ENCODE measurements around the gene DAG1.

DAG1 gene

DNA sequence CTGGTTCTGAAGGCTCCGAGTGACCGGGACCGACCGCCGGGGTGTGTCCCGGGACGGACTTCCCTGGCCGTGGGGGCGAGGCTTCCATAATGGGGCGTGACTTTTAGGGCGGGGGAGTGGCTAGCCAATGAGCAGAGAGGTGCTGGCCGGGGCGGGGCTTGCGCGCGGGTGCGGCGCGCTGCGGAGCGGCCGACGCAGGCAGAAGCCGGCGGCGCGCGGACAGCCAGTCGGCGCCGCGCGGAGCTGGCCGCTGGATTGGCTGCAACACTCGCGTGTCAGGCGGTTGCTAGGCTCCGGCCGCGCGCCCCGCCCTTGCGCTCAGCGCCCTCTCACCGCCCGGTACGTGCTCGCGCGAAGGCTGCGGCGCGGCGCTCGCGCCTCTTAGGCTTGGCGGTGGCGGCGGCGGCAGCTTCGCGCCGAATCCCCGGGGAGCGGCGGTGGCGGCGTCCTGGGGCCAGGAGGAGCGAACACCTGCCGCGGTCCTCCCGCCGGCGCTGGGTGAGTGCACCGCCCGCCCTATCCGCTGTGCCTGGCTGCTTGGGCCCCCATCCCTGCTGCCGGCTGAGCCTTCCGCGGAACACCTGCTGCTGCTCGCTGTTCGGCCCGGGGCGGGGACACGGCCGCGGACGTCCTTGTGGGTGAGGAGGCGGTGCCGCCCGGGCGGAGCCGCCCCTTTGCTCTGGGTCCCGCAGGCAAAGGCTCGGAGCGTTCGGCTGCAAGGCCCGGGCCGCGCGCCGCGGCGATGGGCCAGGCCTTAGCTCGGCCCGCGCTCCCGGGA is at the start of gene DAG1:
DAG1 (plus strand) TSS at position 332 of the 778 bp plus-strand sequence. CDS start 40,268 bp downstream, outside the sequence.
- Histone ChIP-seq H3K9ac (peak within 1 kb of the TSS; percentile 72 to 88 (median 80)), H3K36me3 (peaks cover 0 to 23% (median 0%) of the 10 kb centered on the region in 11 experiments; a peak in 4 of 22 replicates), H4K20me1 (peaks cover 7 to 46% (median 20%) of the 10 kb centered on the region in 11 experiments; a peak in 14 of 22 replicates), H3K27ac (peak within 1 kb of the TSS; percentile 61 to 80 (median 76)), H3K27me3 (peaks cover 0 to 38% (median 0%) of the 10 kb centered on the region in 11 experiments; a peak in 5 of 22 replicates), H3K4me2 (peak within 1 kb of the TSS; percentile 86 to 95 (median 92)), H3K4me3 (peak within 1 kb of the TSS; percentile 68 to 81 (median 76)), H3K4me1 (peaks cover 23 to 37% (median 33%) of the 10 kb centered on the region in 10 experiments), H3K9me3 (replicated peaks in 1 of 11) (peaks cover 0 to 6% (median 0%) of the 10 kb centered on the region in 11 experiments; a peak in 2 of 22 replicates)
- no peak for TF ChIP-seq Cebpa-rat (IDR thresholded peaks at IDR 0.05)

DNA sequence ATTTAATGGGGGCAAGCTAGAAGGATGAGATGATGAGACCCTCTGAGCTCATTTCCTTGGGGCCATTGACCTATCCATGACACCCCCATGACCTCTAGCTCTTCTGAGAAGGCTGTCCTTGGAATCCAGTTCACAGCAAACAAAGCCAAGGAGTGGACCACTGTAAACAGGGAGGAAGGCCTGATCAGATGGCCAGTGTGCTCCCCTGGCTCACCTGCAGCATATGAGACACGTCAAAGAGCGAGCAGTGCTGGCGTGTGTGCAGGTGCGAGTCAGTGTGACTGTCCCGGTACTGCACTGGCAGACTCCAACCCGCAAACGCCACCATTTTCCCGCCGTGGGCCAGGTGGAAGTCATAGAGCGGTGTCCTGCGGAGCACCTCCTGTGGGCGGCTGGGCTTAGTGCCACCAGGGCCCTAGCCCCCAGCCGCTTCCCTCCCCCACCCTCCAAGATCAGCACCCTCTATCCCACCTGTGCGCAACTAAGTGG is 48.1 kb upstream of the DAG1 start:
- Histone ChIP-seq H4K20me1 (peaks cover 0 to 4% (median 0%) of the 10 kb centered on the region in 11 experiments; a peak in 3 of 22 replicates), H3K4me1 (peaks cover 74 to 88% (median 81%) of the 10 kb centered on the region in 10 experiments), H3K9ac (peak overlapping the region in 2 of 11 experiments; percentile 28 to 30; a peak in 3 of 22 replicates), H3K36me3 (peaks cover 0 to 55% (median 14%) of the 10 kb centered on the region in 11 experiments; a peak in 13 of 22 replicates), H3K27me3 (no peaks in the 10 kb centered on the region), H3K4me2 (peak overlapping the region; percentile 43 to 98 (median 79)), H3K9me3 (replicated peaks in 1 of 11) (no peaks in the 10 kb centered on the region), H3K4me3 (peak overlapping the region in 4 of 10 experiments; percentile 2 to 38 (median 15); a peak in 4 of 20 replicates), H3K27ac (peak overlapping the region in 8 of 11 experiments; percentile 25 to 61 (median 34); a peak in 9 of 22 replicates)
- TF ChIP-seq Cebpa-rat (IDR thresholded peaks at IDR 0.05) = no peak

DNA sequence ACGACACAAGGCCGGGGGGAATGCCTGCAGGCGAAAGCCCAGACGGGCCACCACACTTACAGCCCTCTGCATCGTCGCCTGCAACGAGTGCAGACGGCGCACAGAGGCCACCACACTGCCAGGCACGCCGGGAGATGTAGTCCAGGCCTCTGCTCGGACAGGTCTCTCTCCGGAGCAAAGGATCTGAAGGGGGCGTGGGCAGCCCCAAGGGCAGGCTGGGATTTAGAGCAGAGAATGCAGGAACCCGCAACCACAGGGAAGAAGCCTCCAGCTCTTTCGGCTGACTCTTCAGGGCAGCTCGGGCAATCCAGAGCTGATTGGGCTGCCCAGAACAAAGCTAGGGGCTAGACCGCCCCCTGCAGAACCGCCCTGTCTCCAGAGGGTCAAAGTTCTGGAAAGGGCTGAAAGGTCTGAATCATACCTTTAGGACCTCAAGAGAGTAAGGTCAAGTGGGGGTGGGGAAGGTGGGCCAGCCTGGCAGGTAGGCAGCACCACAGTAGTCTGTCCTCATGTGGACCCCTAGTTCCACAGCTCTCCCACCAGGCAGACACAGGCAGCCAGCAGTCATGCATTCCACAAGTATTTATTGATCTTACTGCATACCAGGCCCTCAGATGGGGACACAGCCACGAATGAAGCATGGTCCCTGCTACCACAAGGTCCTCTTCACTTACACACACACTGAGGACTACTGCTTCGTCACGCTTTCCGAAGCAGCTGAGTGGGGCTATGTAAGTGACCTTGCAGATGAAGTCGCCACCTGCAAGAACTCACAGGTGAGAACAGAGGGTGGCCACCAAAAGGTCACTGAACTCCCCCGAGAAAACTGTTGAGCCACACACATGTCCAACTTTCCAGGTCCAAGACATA is 47.5 kb upstream of the DAG1 start, which contains the start of gene AMT:
AMT (minus strand) TSS at position 95 of the 870 bp plus-strand sequence; CDS start at position 72, 23 bp downstream.
- H4K20me1 ChIP-seq = peaks cover 0 to 4% (median 0%) of the 10 kb centered on the region in 11 experiments; a peak in 1 of 22 replicates
- TF ChIP-seq Cebpa-rat (IDR thresholded peaks at IDR 0.05) = no peak
- peak within 1 kb of the TSS in 6 of 11 experiments; percentile 1 to 40 (median 24); a peak in 8 of 22 replicates for H3K9ac ChIP-seq
- no peaks in the 10 kb centered on the region for H3K27me3 ChIP-seq
- H3K36me3 ChIP-seq = peaks cover 0 to 51% (median 14%) of the 10 kb centered on the region in 11 experiments; a peak in 13 of 22 replicates
- peak within 1 kb of the TSS in 4 of 10 experiments; percentile 2 to 38 (median 15); a peak in 4 of 20 replicates for H3K4me3 ChIP-seq
- H3K9me3 ChIP-seq (replicated peaks in 1 of 11) = no peaks in the 10 kb centered on the region
- peak within 1 kb of the TSS; percentile 43 to 98 (median 79) for H3K4me2 ChIP-seq
- H3K4me1 ChIP-seq = peaks cover 67 to 82% (median 74%) of the 10 kb centered on the region in 10 experiments
- peak within 1 kb of the TSS in 9 of 11 experiments; percentile 12 to 61 (median 30); a peak in 14 of 22 replicates for H3K27ac ChIP-seq

DNA sequence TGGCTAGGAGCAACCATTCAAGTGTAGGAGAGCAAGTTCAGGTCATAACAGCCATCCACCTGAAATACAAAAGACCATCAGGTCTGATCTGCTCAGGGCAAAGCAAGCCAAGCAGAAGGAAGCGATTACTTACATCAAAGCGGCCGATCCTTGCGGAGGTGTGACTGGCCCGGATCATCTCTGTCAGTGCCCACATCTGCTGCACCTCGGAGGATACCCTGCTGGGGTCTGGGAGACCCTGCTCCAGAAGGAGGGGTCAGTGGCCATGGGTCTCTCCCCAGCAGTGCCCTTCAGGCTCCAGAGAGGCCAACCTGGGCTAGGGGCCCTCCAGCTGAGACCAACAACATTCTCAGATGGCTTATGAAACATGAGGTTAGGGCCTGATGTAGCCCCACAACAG is 45.3 kb upstream of the DAG1 start:
- H3K27ac ChIP-seq = peak overlapping the region in 8 of 11 experiments; percentile 1 to 66 (median 49); a peak in 9 of 22 replicates
- H3K9me3 ChIP-seq (replicated peaks in 1 of 11) = no peaks in the 10 kb centered on the region
- peaks cover 63 to 76% (median 68%) of the 10 kb centered on the region in 10 experiments for H3K4me1 ChIP-seq
- no peak for TF ChIP-seq Cebpa-rat (IDR thresholded peaks at IDR 0.05)
- peaks cover 0 to 41% (median 11%) of the 10 kb centered on the region in 11 experiments; a peak in 13 of 22 replicates for H3K36me3 ChIP-seq
- H3K4me3 ChIP-seq = no peak overlapping the region
- H3K9ac ChIP-seq = peak overlapping the region in 4 of 11 experiments; percentile 9 to 41 (median 34); a peak in 6 of 22 replicates
- H3K27me3 ChIP-seq = no peaks in the 10 kb centered on the region
- no peaks in the 10 kb centered on the region; a peak in 1 of 22 replicates for H4K20me1 ChIP-seq
- peak overlapping the region; percentile 43 to 98 (median 79); a peak in 21 of 22 replicates for H3K4me2 ChIP-seq

DNA sequence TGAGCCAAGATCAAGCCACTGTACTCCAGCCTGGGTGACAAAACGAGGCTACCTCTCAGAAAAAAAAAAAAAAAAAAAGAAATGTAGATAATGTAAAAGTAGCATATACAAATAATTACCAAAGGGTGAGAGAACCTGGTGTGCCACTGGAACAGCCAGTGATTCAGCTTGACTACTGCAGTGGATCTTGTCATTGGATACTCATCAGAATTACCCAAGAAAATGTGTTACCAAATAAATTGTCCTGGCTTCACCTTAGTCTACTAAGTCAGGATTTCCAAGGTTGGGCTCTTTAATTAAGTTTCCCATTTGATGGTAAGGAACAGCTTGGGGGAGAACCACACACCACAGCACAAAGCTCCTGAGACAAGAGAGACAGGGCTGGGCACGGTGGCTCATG is 42.5 kb upstream of the DAG1 start:
- H4K20me1 ChIP-seq = no peaks in the 10 kb centered on the region
- no peak for TF ChIP-seq Cebpa-rat (IDR thresholded peaks at IDR 0.05)
- H3K4me1 ChIP-seq = peaks cover 45 to 59% (median 52%) of the 10 kb centered on the region in 10 experiments
- H3K9ac ChIP-seq = no peak overlapping the region
- peaks cover 0 to 32% (median 0%) of the 10 kb centered on the region in 11 experiments; a peak in 6 of 22 replicates for H3K36me3 ChIP-seq
- H3K4me3 ChIP-seq = no peak overlapping the region
- H3K27me3 ChIP-seq = no peaks in the 10 kb centered on the region
- peak overlapping the region in 9 of 11 experiments; percentile 73 to 93 (median 79); a peak in 11 of 22 replicates for H3K4me2 ChIP-seq
- H3K27ac ChIP-seq = peak overlapping the region in 1 of 11 experiments; percentile 23; a peak in 1 of 22 replicates
- no peaks in the 10 kb centered on the region for H3K9me3 ChIP-seq (replicated peaks in 1 of 11)

DNA sequence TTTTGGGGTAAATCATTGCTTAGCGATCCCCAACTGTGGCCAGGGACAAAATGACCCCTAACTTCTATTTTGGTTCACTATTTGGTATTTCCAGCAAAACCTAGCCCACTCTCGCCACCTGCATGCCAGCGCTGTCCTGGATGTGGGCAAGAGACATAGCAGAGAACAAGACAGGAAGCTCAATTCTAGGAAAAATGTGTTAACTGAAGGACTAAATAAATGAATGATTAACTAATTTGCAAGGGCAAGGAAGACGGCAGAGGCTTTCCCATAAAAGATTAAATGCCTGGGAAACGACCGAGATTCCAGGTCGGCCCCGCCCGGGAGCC is 41.4 kb upstream of the DAG1 start:
- Histone ChIP-seq H3K9ac (peak overlapping the region; percentile 80 to 89 (median 84)), H4K20me1 (no peaks in the 10 kb centered on the region), H3K4me3 (peak overlapping the region; percentile 55 to 75 (median 65)), H3K4me1 (peaks cover 36 to 47% (median 41%) of the 10 kb centered on the region in 10 experiments), H3K27ac (peak overlapping the region; percentile 86 to 93 (median 88)), H3K36me3 (peaks cover 0 to 24% (median 0%) of the 10 kb centered on the region in 11 experiments; a peak in 6 of 22 replicates), H3K4me2 (peak overlapping the region; percentile 73 to 93 (median 80)), H3K9me3 (replicated peaks in 1 of 11) (no peaks in the 10 kb centered on the region), H3K27me3 (no peaks in the 10 kb centered on the region)
- no peak for TF ChIP-seq Cebpa-rat (IDR thresholded peaks at IDR 0.05)

DNA sequence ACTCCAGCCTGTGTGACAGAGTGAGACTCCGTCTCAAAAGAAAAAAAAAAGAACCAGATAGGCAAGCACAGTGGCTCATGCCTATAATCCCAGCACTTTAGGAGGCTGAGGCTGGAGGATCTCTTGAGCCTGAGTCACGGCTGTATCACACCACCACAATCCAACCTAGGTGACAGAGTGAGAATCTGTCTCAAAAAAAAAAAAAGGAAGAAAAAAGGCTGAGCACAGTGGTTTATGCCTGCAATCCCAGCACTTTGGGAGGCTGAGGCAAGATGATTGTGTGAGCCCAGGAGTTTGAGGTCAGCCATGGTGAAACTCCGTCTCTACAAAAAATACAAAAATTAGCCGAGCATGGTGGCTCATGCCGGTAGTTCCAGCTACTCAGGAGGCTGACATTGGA is 35.3 kb upstream of the DAG1 start:
- Histone ChIP-seq H3K9ac (peak overlapping the region in 1 of 11 experiments; percentile 18; a peak in 1 of 22 replicates), H3K4me1 (peaks cover 6 to 39% (median 9%) of the 10 kb centered on the region in 10 experiments; a peak in 18 of 20 replicates), H3K27me3 (no peaks in the 10 kb centered on the region), H3K36me3 (no peaks in the 10 kb centered on the region), H3K4me2 (peak overlapping the region in 3 of 11 experiments; percentile 18 to 50 (median 34); a peak in 5 of 22 replicates), H3K27ac (peak overlapping the region in 3 of 11 experiments; percentile 49 to 55 (median 53); a peak in 5 of 22 replicates), H3K4me3 (no peak overlapping the region), H4K20me1 (no peaks in the 10 kb centered on the region), H3K9me3 (replicated peaks in 1 of 11) (no peaks in the 10 kb centered on the region)
- TF ChIP-seq Cebpa-rat (IDR thresholded peaks at IDR 0.05) = no peak

DNA sequence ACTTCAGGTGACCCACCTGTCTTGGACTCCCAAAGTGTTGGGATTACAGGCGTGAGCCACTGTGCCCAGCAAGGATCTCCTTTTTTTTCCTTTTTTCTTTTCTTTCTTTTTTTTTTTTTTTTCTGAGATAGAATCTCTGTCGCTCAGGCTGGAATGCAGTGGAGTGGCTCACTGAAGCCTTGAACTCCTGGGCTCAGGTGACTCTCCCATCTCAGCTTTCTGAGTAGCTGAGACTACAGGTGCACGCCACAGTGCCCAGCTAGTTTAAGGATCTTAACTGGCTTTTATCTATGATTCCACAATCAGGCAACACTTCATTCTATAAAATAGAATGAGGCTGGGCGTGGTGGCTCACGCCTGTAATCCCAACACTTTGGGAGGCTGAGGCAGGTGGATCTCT is 24.7 kb upstream of the DAG1 start:
- H3K27me3 ChIP-seq = no peaks in the 10 kb centered on the region
- H3K9me3 ChIP-seq (replicated peaks in 1 of 11) = no peaks in the 10 kb centered on the region
- no peak; a peak in 1 of 22 replicates for TF ChIP-seq Cebpa-rat (IDR thresholded peaks at IDR 0.05)
- no peaks in the 10 kb centered on the region for H3K36me3 ChIP-seq
- H4K20me1 ChIP-seq = no peaks in the 10 kb centered on the region
- H3K4me1 ChIP-seq = peaks cover 58 to 71% (median 64%) of the 10 kb centered on the region in 10 experiments
- peak overlapping the region; percentile 60 to 87 (median 71); a peak in 21 of 22 replicates for H3K4me2 ChIP-seq
- H3K9ac ChIP-seq = peak overlapping the region in 6 of 11 experiments; percentile 23 to 74 (median 46); a peak in 9 of 22 replicates
- no peak overlapping the region for H3K4me3 ChIP-seq
- peak overlapping the region; percentile 79 to 89 (median 85); a peak in 20 of 22 replicates for H3K27ac ChIP-seq

All from BLaER1 treated with 17β-estradiol and CSF1 and Interleukin-3, amounts not matched to agents 10 nM and 100 nM (cell line).